ENCODE data around the gene ZPBP2.
"Not testable (repeated sequence)": the region's sequence is repeated elsewhere in the genome, so short reads cannot be mapped to it uniquely, and the experiment has no call there.

ZPBP2 gene

GRCh38 chr17:39854909-39855308 is 13.1 kb upstream of the ZPBP2 start:
- in situ Hi-C loops (cut with MboI; ENCODE audit: low sequenced_read_pairs), result no loop called here

- in situ Hi-C loops (cut with MboI; ENCODE audit: low sequenced_read_pairs), result not testable (repeated sequence)
Measured at GRCh38 chr17:39855911-39856649, 11.9 kb upstream of the ZPBP2 start.

GRCh38 chr17:39861235-39861634 is 6.8 kb upstream of the ZPBP2 start:
- in situ Hi-C loops (cut with MboI; ENCODE audit: low sequenced_read_pairs), result no loop called here

GRCh38 chr17:39863244-39863917 is 4.6 kb upstream of the ZPBP2 start:
- in situ Hi-C loops (cut with MboI; ENCODE audit: low sequenced_read_pairs), result no loop called here

- in situ Hi-C loops (cut with MboI; ENCODE audit: low sequenced_read_pairs), result no loop called here
Measured at GRCh38 chr17:39863918-39864746, 3.9 kb upstream of the ZPBP2 start, which contains the start of gene IKZF3. Gene IKZF3, minus strand, starts transcription at chr17:39864312. Its CDS starts 186 bp downstream, at chr17:39864126.

- in situ Hi-C loops (cut with MboI; ENCODE audit: low sequenced_read_pairs), result no loop called here
Measured at GRCh38 chr17:39866013-39866730, 1.8 kb upstream of the ZPBP2 start.

GRCh38 chr17:39867084-39867879 is 720 bp upstream of the ZPBP2 start:
- in situ Hi-C loops (cut with MboI; ENCODE audit: low sequenced_read_pairs), result no loop called here

GRCh38 chr17:39868554-39868942 is 546 bp downstream of the ZPBP2 start:
- in situ Hi-C loops (cut with MboI; ENCODE audit: low sequenced_read_pairs), result no loop called here

GRCh38 chr17:39870776-39871175 is 2.8 kb downstream of the ZPBP2 start:
- in situ Hi-C loops (cut with MboI; ENCODE audit: low sequenced_read_pairs), result no loop called here

GRCh38 chr17:39871801-39872200 is 3.8 kb downstream of the ZPBP2 start:
- in situ Hi-C loops (cut with MboI; ENCODE audit: low sequenced_read_pairs), result no loop called here

- in situ Hi-C loops (cut with MboI; ENCODE audit: low sequenced_read_pairs), result no loop called here
Measured at GRCh38 chr17:39872751-39873150, 4.7 kb downstream of the ZPBP2 start.

- in situ Hi-C loops (cut with MboI; ENCODE audit: low sequenced_read_pairs), result not testable (repeated sequence)
Measured at GRCh38 chr17:39886102-39886501, 18.1 kb downstream of the ZPBP2 start.

- in situ Hi-C loops (cut with MboI; ENCODE audit: low sequenced_read_pairs), result no loop called here
Measured at GRCh38 chr17:39887078-39887477, 19.1 kb downstream of the ZPBP2 start.

- in situ Hi-C loops (cut with MboI; ENCODE audit: low sequenced_read_pairs), result no loop called here
Measured at GRCh38 chr17:39889200-39889599, 21.2 kb downstream of the ZPBP2 start.

- in situ Hi-C loops (cut with MboI; ENCODE audit: low sequenced_read_pairs), result no loop called here
Measured at GRCh38 chr17:39894681-39895376, 26.8 kb downstream of the ZPBP2 start.

- in situ Hi-C loops (cut with MboI; ENCODE audit: low sequenced_read_pairs), result no loop called here
Measured at GRCh38 chr17:39898088-39898487, 30.1 kb downstream of the ZPBP2 start.

GRCh38 chr17:39899215-39899614 is 31.2 kb downstream of the ZPBP2 start:
- in situ Hi-C loops (cut with MboI; ENCODE audit: low sequenced_read_pairs), result no loop called here

GRCh38 chr17:39902027-39902426 is 34.0 kb downstream of the ZPBP2 start:
- in situ Hi-C loops (cut with MboI; ENCODE audit: low sequenced_read_pairs), result not testable (repeated sequence)

GRCh38 chr17:39903158-39903884 is 35.3 kb downstream of the ZPBP2 start:
- in situ Hi-C loops (cut with MboI; ENCODE audit: low sequenced_read_pairs), result no loop called here
